ENCODE measurements around the gene YPEL2. TPM values are rescaled to one million over a fixed set of nuclear protein-coding genes. Genes with fewer than 3 reads are reported as not detected.

Gene YPEL2
- total RNA-seq, 4 donors from 2014 or later = 55.2 to 65.4 (median 56.1) TPM

DNA sequence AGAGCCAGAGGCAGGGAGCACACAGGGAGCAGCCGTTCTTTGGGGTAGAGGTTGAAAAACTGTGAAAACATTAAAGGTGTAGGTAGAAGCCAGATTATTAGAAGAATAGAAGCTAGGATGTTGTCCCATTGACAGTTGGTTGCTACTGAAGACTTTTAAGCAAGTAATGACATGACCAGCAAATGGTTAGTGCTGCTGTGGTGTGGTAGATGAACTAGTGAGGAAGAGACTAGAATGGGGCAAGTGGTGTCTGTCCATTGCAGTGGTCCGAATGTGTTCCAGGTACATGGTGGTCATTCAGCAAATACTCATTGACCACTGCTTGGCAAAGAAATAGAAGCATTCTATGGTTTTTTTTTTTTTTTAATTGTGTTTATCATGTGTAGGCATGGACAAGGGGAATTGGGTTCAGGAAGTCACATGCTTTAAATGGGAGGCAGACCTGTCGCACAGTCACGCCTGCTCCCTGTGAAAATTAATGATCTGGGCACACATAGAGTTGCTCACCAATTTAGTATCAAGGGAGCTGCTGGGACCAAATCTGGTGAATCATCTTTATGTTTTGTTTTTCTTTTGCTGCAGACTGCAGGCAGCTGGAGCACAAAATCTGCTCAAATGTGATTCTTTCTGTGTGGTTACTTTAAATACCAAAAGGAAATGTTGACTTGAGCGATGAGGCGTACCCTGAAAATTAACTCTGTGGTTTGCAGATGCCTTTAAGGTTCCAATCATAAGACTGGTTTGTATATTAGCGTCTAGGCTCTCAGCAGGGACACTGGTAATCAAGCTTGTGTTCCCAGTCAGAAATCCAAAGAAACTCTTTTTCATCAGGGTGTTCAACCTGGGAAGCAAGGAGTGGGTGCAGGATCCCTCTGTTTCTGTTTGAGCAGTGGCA, 30.7 kb downstream of the YPEL2 start:
- TF ChIP-seq, protein P1, sequence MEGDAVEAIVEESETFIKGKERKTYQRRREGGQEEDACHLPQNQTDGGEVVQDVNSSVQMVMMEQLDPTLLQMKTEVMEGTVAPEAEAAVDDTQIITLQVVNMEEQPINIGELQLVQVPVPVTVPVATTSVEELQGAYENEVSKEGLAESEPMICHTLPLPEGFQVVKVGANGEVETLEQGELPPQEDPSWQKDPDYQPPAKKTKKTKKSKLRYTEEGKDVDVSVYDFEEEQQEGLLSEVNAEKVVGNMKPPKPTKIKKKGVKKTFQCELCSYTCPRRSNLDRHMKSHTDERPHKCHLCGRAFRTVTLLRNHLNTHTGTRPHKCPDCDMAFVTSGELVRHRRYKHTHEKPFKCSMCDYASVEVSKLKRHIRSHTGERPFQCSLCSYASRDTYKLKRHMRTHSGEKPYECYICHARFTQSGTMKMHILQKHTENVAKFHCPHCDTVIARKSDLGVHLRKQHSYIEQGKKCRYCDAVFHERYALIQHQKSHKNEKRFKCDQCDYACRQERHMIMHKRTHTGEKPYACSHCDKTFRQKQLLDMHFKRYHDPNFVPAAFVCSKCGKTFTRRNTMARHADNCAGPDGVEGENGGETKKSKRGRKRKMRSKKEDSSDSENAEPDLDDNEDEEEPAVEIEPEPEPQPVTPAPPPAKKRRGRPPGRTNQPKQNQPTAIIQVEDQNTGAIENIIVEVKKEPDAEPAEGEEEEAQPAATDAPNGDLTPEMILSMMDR (IDR thresholded peaks at IDR 0.05; ENCODE audit: low read depth) = no peak

DNA sequence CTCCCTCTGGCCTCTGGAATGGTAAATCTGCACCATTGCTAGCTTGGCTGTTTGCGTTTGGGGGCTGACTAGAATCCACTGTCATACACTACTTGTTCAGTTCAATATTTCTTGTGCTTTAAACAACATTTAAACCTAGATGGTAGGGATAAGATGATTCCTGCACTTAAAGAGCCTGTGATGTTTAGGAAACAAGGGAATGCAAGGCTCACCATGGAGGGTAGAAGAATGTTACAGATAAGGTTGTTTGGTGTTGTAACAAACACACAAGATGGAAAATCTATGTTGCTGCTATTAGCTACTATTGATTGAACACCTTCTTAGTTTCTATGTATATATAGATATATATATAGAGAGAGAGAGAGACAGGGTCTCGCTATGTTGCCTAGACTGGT, 31.4 kb downstream of the YPEL2 start:
- TF ChIP-seq, protein P1 (IDR thresholded peaks at IDR 0.05; ENCODE audit: low read depth) = no peak

DNA sequence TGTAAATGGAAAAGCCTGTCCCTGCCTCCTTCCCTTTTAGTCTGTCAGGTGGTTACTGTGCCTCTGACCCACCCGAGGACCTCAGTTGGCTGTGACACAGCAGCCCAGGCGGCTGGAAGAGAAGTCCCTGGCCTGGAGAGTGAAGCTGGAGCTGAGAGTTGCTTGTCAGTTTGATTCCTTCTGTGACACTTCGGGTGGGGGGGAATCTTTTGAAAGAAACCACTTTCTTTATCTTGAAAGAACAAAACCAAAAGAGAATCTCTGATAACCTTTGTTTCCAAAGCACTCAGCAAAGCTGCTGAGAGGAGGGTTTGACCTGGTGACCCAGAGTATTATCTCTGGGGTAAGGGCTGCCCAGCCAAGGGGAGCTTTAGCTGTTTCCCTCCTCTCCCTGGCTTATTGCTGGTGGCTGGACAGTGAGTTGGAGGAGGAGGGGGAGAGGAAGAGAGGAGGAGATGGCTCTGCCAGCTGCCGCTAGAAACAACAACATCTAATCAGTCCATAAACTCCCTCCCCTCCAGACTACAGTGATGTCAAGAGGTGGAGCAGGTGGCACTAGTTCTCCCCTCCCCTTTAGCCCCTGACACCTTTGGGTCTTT, 34.0 kb downstream of the YPEL2 start:
- TF ChIP-seq, protein P1 (IDR thresholded peaks at IDR 0.05; ENCODE audit: low read depth) = no peak

DNA sequence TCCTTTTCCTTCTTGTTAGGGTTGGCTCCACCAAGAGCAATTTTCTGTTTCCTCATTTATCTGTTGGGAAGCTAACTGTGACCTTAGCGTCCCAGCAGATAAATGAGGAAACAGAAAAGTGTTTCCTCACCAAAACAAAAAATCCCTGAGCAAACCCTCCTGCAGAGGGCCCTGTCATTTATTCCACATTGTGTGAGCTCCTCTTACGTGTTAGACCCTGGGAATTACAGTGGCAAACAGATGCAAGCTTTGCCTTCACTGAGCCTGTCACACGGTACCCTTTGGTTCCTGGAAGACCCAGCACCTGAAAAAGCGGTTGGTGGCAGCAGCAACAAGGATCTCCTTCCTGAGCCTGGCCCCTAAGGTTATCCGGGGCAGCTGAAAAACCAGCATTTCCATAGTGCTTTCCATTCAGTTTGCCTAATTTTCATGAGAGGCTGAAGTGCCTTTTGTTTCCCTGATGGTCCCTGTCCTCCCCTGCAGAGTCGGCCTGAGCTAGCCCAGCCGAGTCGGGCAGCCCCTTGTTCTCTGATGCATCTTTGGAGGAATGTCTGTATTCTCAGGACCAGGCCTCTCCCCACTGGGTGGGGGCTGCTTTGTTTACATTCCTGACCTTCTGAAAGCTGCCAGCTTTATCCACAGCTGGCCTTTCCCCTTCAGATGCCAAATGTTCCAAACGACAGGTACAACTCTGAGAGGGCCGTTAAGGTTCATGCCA, 34.7 kb downstream of the YPEL2 start:
- TF ChIP-seq, protein P1 (IDR thresholded peaks at IDR 0.05; ENCODE audit: low read depth) = no peak

DNA sequence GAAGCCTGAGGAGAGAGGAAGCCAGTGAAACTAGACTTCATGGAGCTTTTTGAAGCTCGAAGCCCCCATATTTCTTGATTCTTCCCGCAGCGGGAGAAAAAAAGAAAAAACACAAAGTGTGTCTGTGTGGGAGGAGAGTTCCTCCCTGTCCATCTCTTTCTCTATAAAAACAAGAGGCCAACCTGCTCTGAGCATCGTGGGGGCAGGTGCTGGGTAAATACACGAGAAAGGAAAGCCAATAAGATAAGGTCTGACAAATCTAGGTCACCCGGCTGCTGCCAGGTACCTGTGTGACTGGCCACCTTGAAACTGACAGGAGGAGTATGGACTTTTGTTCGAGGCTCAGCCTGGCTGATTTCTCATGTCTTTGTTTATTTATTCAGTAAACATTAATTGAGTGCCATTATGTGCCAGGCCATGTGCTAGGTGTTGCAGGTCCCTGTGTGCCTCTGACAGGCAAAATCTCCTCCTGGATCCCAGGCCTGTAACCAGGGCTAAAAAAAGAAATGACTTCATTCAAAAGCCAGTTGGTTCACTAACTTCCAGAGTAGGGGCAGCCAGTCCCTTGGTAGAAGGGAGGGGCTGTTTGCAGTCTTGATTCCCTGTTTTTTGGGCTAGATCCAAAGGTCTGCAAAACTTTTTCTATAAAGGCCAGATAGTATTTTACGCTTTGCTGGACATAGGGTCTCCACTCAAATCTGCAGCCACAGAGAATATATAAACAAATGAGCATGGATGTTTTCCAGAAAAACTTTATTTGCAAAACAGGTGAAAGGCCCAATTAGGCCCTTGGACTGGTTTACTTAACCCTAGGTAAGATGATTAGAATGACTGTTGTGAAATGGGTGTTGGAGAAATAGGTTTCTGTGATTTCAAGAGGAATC, 35.6 kb downstream of the YPEL2 start:
- TF ChIP-seq, protein P1 (IDR thresholded peaks at IDR 0.05; ENCODE audit: low read depth) = no peak

DNA sequence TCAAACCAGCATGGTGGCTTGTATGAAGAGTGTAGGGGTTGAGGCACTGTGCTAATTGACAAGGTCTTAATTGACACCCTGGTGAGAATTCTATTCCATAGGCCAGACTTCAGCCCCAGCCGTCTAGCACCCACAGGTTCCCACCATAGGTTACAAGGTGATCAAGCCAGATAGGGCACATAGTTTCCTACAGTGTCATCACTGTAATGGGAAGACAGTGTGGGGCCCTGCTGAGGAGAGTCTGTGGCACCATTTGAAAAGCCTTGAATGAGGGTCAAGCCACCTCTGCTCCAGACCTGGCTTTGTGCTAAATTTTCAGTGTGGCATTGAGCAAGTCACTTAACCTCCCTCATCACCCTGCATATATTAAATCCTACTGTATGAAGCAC, 36.2 kb downstream of the YPEL2 start:
- TF ChIP-seq, protein P1 (IDR thresholded peaks at IDR 0.05; ENCODE audit: low read depth) = no peak
